ENCODE results near the gene SMYD4.
"Not testable (repeated sequence)": the region's sequence is repeated elsewhere in the genome, so short reads cannot be mapped to it uniquely, and the experiment has no call there.

SMYD4 gene

GRCh38 chr17:1820528-1821252 is 9.0 kb downstream of the SMYD4 start:
- DNase-seq: no peak

- DNase-seq: no peak
Observed at GRCh38 chr17:1813088-1813487, 16.6 kb downstream of the SMYD4 start.

- no peak for DNase-seq
Observed at GRCh38 chr17:1810450-1811103, 19.1 kb downstream of the SMYD4 start.

GRCh38 chr17:1809815-1810214 is 19.9 kb downstream of the SMYD4 start:
- not testable (repeated sequence) for DNase-seq

- DNase-seq: no peak
Observed at GRCh38 chr17:1808644-1809043, 21.1 kb downstream of the SMYD4 start.

- no peak for DNase-seq
Observed at GRCh38 chr17:1807890-1808289, 21.8 kb downstream of the SMYD4 start.

- no peak for DNase-seq
Observed at GRCh38 chr17:1803280-1803679, 26.4 kb downstream of the SMYD4 start.

- DNase-seq: no peak
Observed at GRCh38 chr17:1802429-1802828, 27.3 kb downstream of the SMYD4 start.

GRCh38 chr17:1800712-1801111 is 29.0 kb downstream of the SMYD4 start:
- DNase-seq: no peak

GRCh38 chr17:1800240-1800639 is 29.5 kb downstream of the SMYD4 start:
- DNase-seq: no peak

GRCh38 chr17:1797846-1798245 is 31.9 kb downstream of the SMYD4 start:
- DNase-seq: not testable (repeated sequence)

GRCh38 chr17:1797323-1797722 is 32.4 kb downstream of the SMYD4 start:
- DNase-seq: no peak

- no peak for DNase-seq
Observed at GRCh38 chr17:1796800-1797199, 32.9 kb downstream of the SMYD4 start.

- no peak for DNase-seq
Observed at GRCh38 chr17:1793447-1793806, 36.3 kb downstream of the SMYD4 start.

GRCh38 chr17:1792495-1793446 is 36.9 kb downstream of the SMYD4 start:
- no peak for DNase-seq

GRCh38 chr17:1789936-1790335 is 39.8 kb downstream of the SMYD4 start:
- DNase-seq: no peak

- no peak for DNase-seq
Observed at GRCh38 chr17:1787301-1787902, 42.3 kb downstream of the SMYD4 start.

- no peak for DNase-seq
Observed at GRCh38 chr17:1786708-1787107, 43.0 kb downstream of the SMYD4 start.

- no peak for DNase-seq
Observed at GRCh38 chr17:1785930-1786329, 43.8 kb downstream of the SMYD4 start.

GRCh38 chr17:1783834-1784611 is 45.7 kb downstream of the SMYD4 start:
- DNase-seq: no peak

- no peak for DNase-seq
Observed at GRCh38 chr17:1783271-1783670, 46.4 kb downstream of the SMYD4 start.

GRCh38 chr17:1782171-1782567 is 47.5 kb downstream of the SMYD4 start:
- DNase-seq: no peak
